LNCaP clone FGC (cell line): ENCODE results near the gene TRPV2.

Experiments used
- DNase-seq: peaks from one replicate; pipeline ENCODE4 v3.0.0-alpha.2; 2011; ENCODE audit warnings: low read depth
- H3K4me3 ChIP-seq: 2 replicates; pipeline ENCODE4 v1.5.1; 2011; ENCODE audit warnings: mild to moderate bottlenecking, low read depth, low read length, control low read depth
- CTCF ChIP-seq: IDR thresholded peaks from 2 replicates; pipeline ENCODE4 v1.5.1; 2012; ENCODE audit warnings: mild to moderate bottlenecking; ENCODE audit not compliant: control insufficient read depth, insufficient read depth; ENCODE audit errors: extremely low read depth

Gene TRPV2

GRCh38 chr17:16443511-16444257 is 28.3 kb downstream of the TRPV2 start:
- H3K4me3 ChIP-seq = no peak overlapping the region
- no peak for DNase-seq
- no peak for TF ChIP-seq CTCF

- DNase-seq = no peak
- TF ChIP-seq CTCF = no peak
- H3K4me3 ChIP-seq = no peak overlapping the region
Observed at GRCh38 chr17:16444258-16444886, 29.0 kb downstream of the TRPV2 start.

GRCh38 chr17:16446338-16446983 is 31.1 kb downstream of the TRPV2 start:
- no peak for DNase-seq
- no peak for TF ChIP-seq CTCF

GRCh38 chr17:16447676-16448075 is 32.3 kb downstream of the TRPV2 start:
- no peak overlapping the region for H3K4me3 ChIP-seq
- no peak for TF ChIP-seq CTCF
- no peak for DNase-seq

More at GRCh38 chr17:16446338-16446983, 31.1 kb downstream of the TRPV2 start:
- H3K4me3 ChIP-seq = no peak overlapping the region

GRCh38 chr17:16448490-16448889 is 33.1 kb downstream of the TRPV2 start:
- DNase-seq = no peak
- no peak overlapping the region for H3K4me3 ChIP-seq
- TF ChIP-seq CTCF = no peak

GRCh38 chr17:16449121-16449570 is 33.8 kb downstream of the TRPV2 start:
- no peak for TF ChIP-seq CTCF
- DNase-seq = no peak
- no peak overlapping the region for H3K4me3 ChIP-seq
